Limb (tissue), 2 donors: ENCODE measurements around the gene TPR.

Experiments
- DNase-seq, 2 donors: peaks; one replicate each; pipeline ENCODE4 v3.0.0-alpha.2; 2016; ENCODE audit errors: extremely low spot score in 2 of 2

TPR gene

GRCh38 chr1:186330758-186331157 is 44.3 kb downstream of the TPR start:
- no peak for DNase-seq

- DNase-seq = no peak
Observed at GRCh38 chr1:186327331-186327730, 47.7 kb downstream of the TPR start.

GRCh38 chr1:186326009-186326408 is 49.0 kb downstream of the TPR start:
- no peak for DNase-seq

- DNase-seq = no peak
Observed at GRCh38 chr1:186325239-186325638, 49.8 kb downstream of the TPR start.

- DNase-seq = no peak
Observed at GRCh38 chr1:186323865-186324264, 51.2 kb downstream of the TPR start.

GRCh38 chr1:186315570-186315969 is 59.5 kb downstream of the TPR start:
- no peak for DNase-seq

GRCh38 chr1:186311375-186312051 is 63.5 kb downstream of the TPR start:
- DNase-seq = no peak

GRCh38 chr1:186310307-186310706 is 64.7 kb downstream of the TPR start:
- no peak for DNase-seq

GRCh38 chr1:186308264-186309060 is 66.6 kb downstream of the TPR start:
- DNase-seq = no peak

- DNase-seq = no peak
Observed at GRCh38 chr1:186307445-186307844, 67.6 kb downstream of the TPR start.

- DNase-seq = no peak
Observed at GRCh38 chr1:186306533-186306932, 68.5 kb downstream of the TPR start.

GRCh38 chr1:186304982-186305949 is 69.8 kb downstream of the TPR start:
- DNase-seq = no peak

GRCh38 chr1:186303911-186304310 is 71.1 kb downstream of the TPR start:
- DNase-seq = no peak

GRCh38 chr1:186302381-186302920 is 72.6 kb downstream of the TPR start:
- DNase-seq = no peak

- DNase-seq = no peak
Observed at GRCh38 chr1:186301448-186301847, 73.6 kb downstream of the TPR start.

GRCh38 chr1:186300056-186300455 is 75.0 kb downstream of the TPR start:
- DNase-seq = no peak

- no peak for DNase-seq
Observed at GRCh38 chr1:186299570-186299969, 75.5 kb downstream of the TPR start.

GRCh38 chr1:186298851-186299250 is 76.2 kb downstream of the TPR start:
- DNase-seq = no peak

GRCh38 chr1:186297439-186298045 is 77.5 kb downstream of the TPR start:
- no peak for DNase-seq

GRCh38 chr1:186295980-186296379 is 79.1 kb downstream of the TPR start, which contains the start of gene PRG4:
TSS of gene PRG4 (plus strand) at chr1:186296279.
- no peak for DNase-seq

GRCh38 chr1:186292875-186293274 is 82.2 kb downstream of the TPR start:
- no peak for DNase-seq
